K562 (cell line): ENCODE results near the gene TNFRSF6B.

ENCODE experiments used
- CHD4 ChIP-seq: fragments of 200-600 bp; sonication (generic); IDR thresholded peaks from 3 replicates; pipeline ENCODE4 v1.6.1; 2012; ENCODE audit warnings: low read depth, mild to moderate bottlenecking, mixed read lengths, low read length, inconsistent platforms; ENCODE audit not compliant: insufficient read depth, insufficient replicate concordance, poor library complexity, severe bottlenecking
- POLR2AphosphoS5 ChIP-seq: IDR thresholded peaks from 2 replicates; pipeline ENCODE4 v1.6.1; 2011; ENCODE audit warnings: mild to moderate bottlenecking, low read depth, low read length, moderate library complexity; ENCODE audit not compliant: control insufficient read depth, insufficient read depth
- RAD21 ChIP-seq, 2 experiments: fragments of 250-450 bp in 1 of 2; fragments of 450-650 bp in 1 of 2; sonication (Bioruptor Pico) in 1 of 2; formaldehyde crosslinking in 1 of 2; IDR thresholded peaks in 1 of 2; conservative IDR thresholded peaks in 1 of 2; 2 replicates each; pipeline versions ENCODE4 v1.4.0 to v1.8.0; 2020 to 2022; ENCODE audit warnings: mild to moderate bottlenecking in 2 of 2, moderate library complexity in 1 of 2
- RBFOX2 ChIP-seq: fragments of 200-400 bp; formaldehyde crosslinking; IDR thresholded peaks from 2 replicates; pipeline ENCODE4 v1.6.1; 2017; ENCODE audit warnings: low read depth, mild to moderate bottlenecking, low read length, moderate library complexity
- SMAD2 ChIP-seq: fragments of 150-350 bp; IDR thresholded peaks from 2 replicates; pipeline ENCODE4 v1.6.1; 2014; ENCODE audit warnings: low read depth, mild to moderate bottlenecking, low read length
- TAF1 ChIP-seq: IDR thresholded peaks from 2 replicates; pipeline ENCODE4 v1.6.1; 2011; ENCODE audit warnings: mild to moderate bottlenecking, low read length, moderate library complexity; ENCODE audit not compliant: insufficient read depth, control insufficient read depth, severe bottlenecking; ENCODE audit errors: extremely low read depth
- ZBTB7A ChIP-seq: IDR thresholded peaks from 2 replicates; pipeline ENCODE4 v1.6.1; 2011; ENCODE audit warnings: low read depth, mild to moderate bottlenecking, low read length, moderate library complexity, borderline replicate concordance; ENCODE audit not compliant: control insufficient read depth
- ZNF707 ChIP-seq: fragments of 250-450 bp; sonication (Bioruptor Pico); conservative IDR thresholded peaks from 2 replicates; pipeline ENCODE4 v1.8.0; 2022; ENCODE audit warnings: inconsistent platforms, mild to moderate bottlenecking, moderate library complexity
- TF ChIP-seq, protein P1 (sequence below): sonication (generic); formaldehyde crosslinking; IDR thresholded peaks from 2 replicates; pipeline ENCODE4 v1.9.0; 2022; ENCODE audit warnings: mild to moderate bottlenecking, missing genetic modification reagents
- TF ChIP-seq, protein P2 (sequence below): fragments of 450-650 bp; IDR thresholded peaks from 2 replicates; pipeline ENCODE4 v1.6.1; 2016
- TF ChIP-seq, protein P3 (sequence below): fragments of 250-450 bp; sonication (Bioruptor Pico); IDR thresholded peaks from 2 replicates; pipeline ENCODE4 v1.4.0; 2020; ENCODE audit warnings: borderline replicate concordance

DNA sequence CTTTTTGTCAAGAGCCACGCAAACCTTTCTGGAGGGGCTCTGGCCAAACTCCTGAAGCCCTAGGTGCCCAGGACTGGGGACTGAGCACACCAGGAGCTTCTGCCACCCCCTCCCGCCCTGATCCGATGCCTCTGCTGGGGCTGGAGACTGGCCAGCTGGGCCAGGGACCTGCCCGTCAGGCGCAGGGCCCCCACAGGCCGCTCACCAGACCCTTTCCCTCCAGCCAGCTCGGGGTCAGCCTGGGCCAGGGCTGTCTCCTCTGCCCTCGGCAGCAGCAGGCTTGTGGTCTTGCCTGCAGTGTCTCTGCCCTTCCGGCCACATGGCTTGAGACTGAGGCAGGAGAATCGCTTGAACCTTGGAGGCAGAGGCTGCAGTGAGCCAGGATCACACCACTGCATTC is 23.8 kb upstream of the TNFRSF6B start:
- TF ChIP-seq RBFOX2: no peak
- no peak for TF ChIP-seq ZNF707
- TF ChIP-seq, protein P1, sequence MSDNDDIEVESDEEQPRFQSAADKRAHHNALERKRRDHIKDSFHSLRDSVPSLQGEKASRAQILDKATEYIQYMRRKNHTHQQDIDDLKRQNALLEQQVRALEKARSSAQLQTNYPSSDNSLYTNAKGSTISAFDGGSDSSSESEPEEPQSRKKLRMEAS (CRISPR knock-in tag): no peak
- TF ChIP-seq, protein P2, sequence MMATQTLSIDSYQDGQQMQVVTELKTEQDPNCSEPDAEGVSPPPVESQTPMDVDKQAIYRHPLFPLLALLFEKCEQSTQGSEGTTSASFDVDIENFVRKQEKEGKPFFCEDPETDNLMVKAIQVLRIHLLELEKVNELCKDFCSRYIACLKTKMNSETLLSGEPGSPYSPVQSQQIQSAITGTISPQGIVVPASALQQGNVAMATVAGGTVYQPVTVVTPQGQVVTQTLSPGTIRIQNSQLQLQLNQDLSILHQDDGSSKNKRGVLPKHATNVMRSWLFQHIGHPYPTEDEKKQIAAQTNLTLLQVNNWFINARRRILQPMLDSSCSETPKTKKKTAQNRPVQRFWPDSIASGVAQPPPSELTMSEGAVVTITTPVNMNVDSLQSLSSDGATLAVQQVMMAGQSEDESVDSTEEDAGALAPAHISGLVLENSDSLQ: no peak
- no peak for TF ChIP-seq CHD4
- TF ChIP-seq, protein P3, sequence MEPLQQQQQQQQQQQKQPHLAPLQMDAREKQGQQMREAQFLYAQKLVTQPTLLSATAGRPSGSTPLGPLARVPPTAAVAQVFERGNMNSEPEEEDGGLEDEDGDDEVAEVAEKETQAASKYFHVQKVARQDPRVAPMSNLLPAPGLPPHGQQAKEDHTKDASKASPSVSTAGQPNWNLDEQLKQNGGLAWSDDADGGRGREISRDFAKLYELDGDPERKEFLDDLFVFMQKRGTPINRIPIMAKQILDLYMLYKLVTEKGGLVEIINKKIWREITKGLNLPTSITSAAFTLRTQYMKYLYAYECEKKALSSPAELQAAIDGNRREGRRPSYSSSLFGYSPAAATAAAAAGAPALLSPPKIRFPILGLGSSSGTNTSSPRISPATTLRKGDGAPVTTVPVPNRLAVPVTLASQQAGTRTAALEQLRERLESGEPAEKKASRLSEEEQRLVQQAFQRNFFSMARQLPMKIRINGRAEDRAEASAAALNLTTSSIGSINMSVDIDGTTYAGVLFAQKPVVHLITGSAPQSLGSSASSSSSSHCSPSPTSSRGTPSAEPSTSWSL: no peak
- no peak for TF ChIP-seq SMAD2
- no peak for TF ChIP-seq ZBTB7A
- no peak for TF ChIP-seq TAF1
- TF ChIP-seq RAD21 (CRISPR knock-in tag; conservative IDR thresholded peaks at IDR 0.05 in 1 of 2, IDR thresholded peaks at IDR 0.05 in 1 of 2): no peak
- TF ChIP-seq POLR2AphosphoS5: no peak
